Measurements from ENCODE around the gene IGFBP3. TPM values are rescaled to one million over a fixed set of nuclear protein-coding genes. Genes with fewer than 3 reads are reported as not detected.

IGFBP3 gene
- total RNA-seq, 1 donor from 2014 or later = not detected

- Mint-ChIP-seq H3K4me3 (no peak overlapping the region), H3K27me3 (peaks cover 31% of the 10 kb centered on the region)
- intact Hi-C loops (cut with micrococcal nuclease) = no loop called here
Observed at GRCh38 chr7:45867471-45867870, 53.6 kb downstream of the IGFBP3 start.

DNA sequence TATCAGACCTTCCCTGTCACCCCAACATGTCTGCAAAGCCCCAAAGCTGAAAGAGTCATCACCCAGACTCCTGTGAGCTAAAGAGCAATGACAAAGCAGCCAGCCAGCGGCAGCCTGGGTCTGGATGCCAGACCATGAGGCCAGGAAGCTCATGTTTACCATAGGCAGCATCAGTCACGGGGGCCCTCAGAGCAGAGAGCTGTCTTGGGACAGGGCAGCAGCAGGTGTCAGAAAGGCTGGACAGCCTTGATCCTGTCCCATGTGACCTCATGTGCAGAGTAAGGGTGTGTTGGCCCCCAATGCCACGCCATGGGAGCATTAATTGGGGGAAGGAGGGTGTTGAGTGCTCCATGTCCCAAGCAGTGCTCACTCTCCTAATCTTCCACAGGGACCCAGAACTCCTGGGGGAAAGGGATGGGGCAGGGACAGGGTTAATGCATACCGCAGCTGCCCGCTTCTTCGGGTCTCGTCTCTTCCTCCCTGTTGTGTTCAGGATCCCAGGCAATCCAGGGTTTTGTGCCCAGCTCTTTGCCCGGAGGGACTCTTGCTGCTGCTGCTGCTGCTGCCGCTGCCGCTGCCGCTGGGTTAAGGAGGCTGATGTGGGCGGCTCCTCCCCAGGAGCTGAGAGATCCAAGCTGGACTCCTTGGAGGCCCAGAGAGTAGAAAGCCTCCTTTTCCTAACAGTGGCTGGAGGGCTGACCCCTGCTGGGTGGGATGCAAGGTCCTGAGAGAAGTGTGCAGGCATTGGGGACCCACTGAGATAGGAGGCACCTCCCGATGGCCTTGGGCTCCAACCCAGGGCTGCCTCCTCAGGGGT lies 55.3 kb downstream of the IGFBP3 start:
- peaks cover 42% of the 10 kb centered on the region for H3K27me3 Mint-ChIP-seq
- H3K4me3 Mint-ChIP-seq = no peak overlapping the region
- peaks cover 5% of the 10 kb centered on the region for H3K9me3 Mint-ChIP-seq
- DNase-seq (no peak), ATAC-seq (ENCODE audit: low read depth) (no peak)
- H3K4me1 Mint-ChIP-seq = no peaks in the 10 kb centered on the region
- H3K36me3 Mint-ChIP-seq (ENCODE audit: low read depth) = no peaks in the 10 kb centered on the region
- intact Hi-C loops (cut with micrococcal nuclease) = no loop called here
- TF ChIP-seq, protein P1, sequence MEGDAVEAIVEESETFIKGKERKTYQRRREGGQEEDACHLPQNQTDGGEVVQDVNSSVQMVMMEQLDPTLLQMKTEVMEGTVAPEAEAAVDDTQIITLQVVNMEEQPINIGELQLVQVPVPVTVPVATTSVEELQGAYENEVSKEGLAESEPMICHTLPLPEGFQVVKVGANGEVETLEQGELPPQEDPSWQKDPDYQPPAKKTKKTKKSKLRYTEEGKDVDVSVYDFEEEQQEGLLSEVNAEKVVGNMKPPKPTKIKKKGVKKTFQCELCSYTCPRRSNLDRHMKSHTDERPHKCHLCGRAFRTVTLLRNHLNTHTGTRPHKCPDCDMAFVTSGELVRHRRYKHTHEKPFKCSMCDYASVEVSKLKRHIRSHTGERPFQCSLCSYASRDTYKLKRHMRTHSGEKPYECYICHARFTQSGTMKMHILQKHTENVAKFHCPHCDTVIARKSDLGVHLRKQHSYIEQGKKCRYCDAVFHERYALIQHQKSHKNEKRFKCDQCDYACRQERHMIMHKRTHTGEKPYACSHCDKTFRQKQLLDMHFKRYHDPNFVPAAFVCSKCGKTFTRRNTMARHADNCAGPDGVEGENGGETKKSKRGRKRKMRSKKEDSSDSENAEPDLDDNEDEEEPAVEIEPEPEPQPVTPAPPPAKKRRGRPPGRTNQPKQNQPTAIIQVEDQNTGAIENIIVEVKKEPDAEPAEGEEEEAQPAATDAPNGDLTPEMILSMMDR (IDR thresholded peaks at IDR 0.05) = no peak
- ChIA-PET CTCF (no interaction called here), POLR2A (no interaction called here)
- H3K27ac Mint-ChIP-seq = no peak overlapping the region

More at GRCh38 chr7:45867471-45867870, 53.6 kb downstream of the IGFBP3 start:
- Mint-ChIP-seq H3K36me3 (ENCODE audit: low read depth) (no peaks in the 10 kb centered on the region), H3K27ac (no peak overlapping the region), H3K4me1 (no peaks in the 10 kb centered on the region), H3K9me3 (peaks cover 5% of the 10 kb centered on the region)
- ATAC-seq (ENCODE audit: low read depth) (no peak), DNase-seq (no peak)
- TF ChIP-seq, protein P1 (IDR thresholded peaks at IDR 0.05) = no peak
- POLR2A ChIA-PET = no interaction called here
- CTCF ChIA-PET = no interaction called here

GRCh38 chr7:45863715-45864114 lies 57.4 kb downstream of the IGFBP3 start:
- POLR2A ChIA-PET = no interaction called here
- TF ChIP-seq, protein P1 (IDR thresholded peaks at IDR 0.05) = no peak
- H3K4me3 Mint-ChIP-seq = no peak overlapping the region
- no peak overlapping the region for H3K27ac Mint-ChIP-seq
- H3K4me1 Mint-ChIP-seq = no peaks in the 10 kb centered on the region
- intact Hi-C loops (cut with micrococcal nuclease) = no loop called here
- ATAC-seq (ENCODE audit: low read depth) (no peak), DNase-seq (no peak)
- no peaks in the 10 kb centered on the region for H3K36me3 Mint-ChIP-seq (ENCODE audit: low read depth)
- peaks cover 5% of the 10 kb centered on the region for H3K9me3 Mint-ChIP-seq
- CTCF ChIA-PET = interaction anchor here (1.4 kb wide), 1 partner anchor 9 kb away, joined by 3 read pairs; no protein-coding TSS in a partner anchor
- H3K27me3 Mint-ChIP-seq = peaks cover 35% of the 10 kb centered on the region

Other genes with a start within 250 kb of the IGFBP3 start
- not detected in 2 replicates for gene CCDC201, start 48.2 kb downstream of the IGFBP3 start, total RNA-seq
- not detected in 2 replicates for gene IGFBP1, start 32.8 kb downstream of the IGFBP3 start, total RNA-seq